ENCODE data around the gene GAS2.

- TF ChIP-seq EP300 (IDR thresholded peaks at IDR 0.05; ENCODE audit: borderline replicate concordance in 1 of 2, low read depth in 1 of 2, low read length in 1 of 2) (no peak), CTCF (IDR thresholded peaks at IDR 0.05) (no peak), REST (IDR thresholded peaks at IDR 0.05; ENCODE audit: low read depth, low read length) (no peak), GABPA (IDR thresholded peaks at IDR 0.05; ENCODE audit: low read depth) (no peak), POLR2AphosphoS5 (IDR thresholded peaks at IDR 0.05; ENCODE audit: low read depth, low read length) (no peak), RAD21 (IDR thresholded peaks at IDR 0.05; ENCODE audit: low read length) (no peak)
These were observed 101.9 kb downstream of the GAS2 start for GRCh38 chr11:22768281-22768680.

Measured in SK-N-SH (cell line).